ENCODE measurements around the gene KRT6A. TPM values are rescaled to one million over a fixed set of nuclear protein-coding genes. Genes with fewer than 3 reads are reported as not detected.
"Not testable (repeated sequence)": the region's sequence is repeated elsewhere in the genome, so short reads cannot be mapped to it uniquely, and the experiment has no call there.

KRT6A gene
- total and polyA plus RNA-seq, 2 donors (not counting 1 experiment from before 2014, with no cell fraction given): 41.1 TPM; not detected in 1

- H4K20me1 ChIP-seq (ENCODE audit: control insufficient read depth, extremely low read depth, insufficient read depth, low read length): no peaks in the 10 kb centered on the region
- H3K4me1 ChIP-seq (ENCODE audit: control insufficient read depth, extremely low read depth, insufficient read depth, low read length): no peaks in the 10 kb centered on the region
- no peak overlapping the region for H2AFZ ChIP-seq (ENCODE audit: low read length)
- no peak overlapping the region for H3K4me3 ChIP-seq (replicated peaks in 1 of 4; ENCODE audit: control extremely low read depth in 1 of 4, insufficient read depth in 1 of 4, low read depth in 3 of 4, low read length in 4 of 4)
- H3K79me2 ChIP-seq (ENCODE audit: control insufficient read depth, insufficient read depth, low read length): no peaks in the 10 kb centered on the region
- DNase-seq (ENCODE audit: low read depth in 2 of 2): peak; percentile 26 to 63
- H3K27me3 ChIP-seq (ENCODE audit: control insufficient read depth, insufficient read depth, low read length): no peaks in the 10 kb centered on the region
- no peaks in the 10 kb centered on the region for H3K36me3 ChIP-seq (ENCODE audit: control insufficient read depth, insufficient read depth, low read length)
- no peak overlapping the region for H3K4me2 ChIP-seq (ENCODE audit: extremely low read depth, insufficient read depth, low read length)
- no peak overlapping the region for H3K27ac ChIP-seq (ENCODE audit: insufficient read depth, low read length)
- TF ChIP-seq EZH2 (IDR thresholded peaks at IDR 0.05; ENCODE audit: low read length, missing control alignments) (no peak), CTCF (conservative IDR thresholded peaks at IDR 0.05 in 1 of 2, IDR thresholded peaks at IDR 0.05 in 1 of 2; ENCODE audit: low read depth in 1 of 2, low read length in 2 of 2) (no peak)
- H3K9ac ChIP-seq (ENCODE audit: insufficient read depth, low read length): no peak overlapping the region
- H3K9me3 ChIP-seq (ENCODE audit: control insufficient read depth, insufficient read depth, low read depth, low read length): no peaks in the 10 kb centered on the region
Observed at GRCh38 chr12:52494518-52494917, 1.5 kb upstream of the KRT6A start.

- no peaks in the 10 kb centered on the region for H3K36me3 ChIP-seq (ENCODE audit: control insufficient read depth, insufficient read depth, low read length)
- no peak overlapping the region for H3K27ac ChIP-seq (ENCODE audit: insufficient read depth, low read length)
- no peaks in the 10 kb centered on the region for H4K20me1 ChIP-seq (ENCODE audit: control insufficient read depth, extremely low read depth, insufficient read depth, low read length)
- H3K4me2 ChIP-seq (ENCODE audit: extremely low read depth, insufficient read depth, low read length): no peak overlapping the region
- H3K4me1 ChIP-seq (ENCODE audit: control insufficient read depth, extremely low read depth, insufficient read depth, low read length): no peaks in the 10 kb centered on the region
- no peak overlapping the region for H3K9ac ChIP-seq (ENCODE audit: insufficient read depth, low read length)
- H2AFZ ChIP-seq (ENCODE audit: low read length): no peak overlapping the region
- no peaks in the 10 kb centered on the region for H3K27me3 ChIP-seq (ENCODE audit: control insufficient read depth, insufficient read depth, low read length)
- DNase-seq (ENCODE audit: low read depth in 2 of 2): no peak
- no peaks in the 10 kb centered on the region for H3K79me2 ChIP-seq (ENCODE audit: control insufficient read depth, insufficient read depth, low read length)
- TF ChIP-seq CTCF (conservative IDR thresholded peaks at IDR 0.05 in 1 of 2, IDR thresholded peaks at IDR 0.05 in 1 of 2; ENCODE audit: low read depth in 1 of 2, low read length in 2 of 2) (no peak), EZH2 (IDR thresholded peaks at IDR 0.05; ENCODE audit: low read length, missing control alignments) (no peak)
- no peaks in the 10 kb centered on the region for H3K9me3 ChIP-seq (ENCODE audit: control insufficient read depth, insufficient read depth, low read depth, low read length)
- H3K4me3 ChIP-seq (replicated peaks in 1 of 4; ENCODE audit: control extremely low read depth in 1 of 4, insufficient read depth in 1 of 4, low read depth in 3 of 4, low read length in 4 of 4): no peak overlapping the region
Observed at GRCh38 chr12:52494100-52494499, 1.0 kb upstream of the KRT6A start.

- not testable (repeated sequence) for H3K9ac ChIP-seq (ENCODE audit: insufficient read depth, low read length); H2AFZ ChIP-seq (ENCODE audit: low read length); H3K36me3 ChIP-seq (ENCODE audit: control insufficient read depth, insufficient read depth, low read length); H3K27ac ChIP-seq (ENCODE audit: insufficient read depth, low read length); H3K9me3 ChIP-seq (ENCODE audit: control insufficient read depth, insufficient read depth, low read depth, low read length); DNase-seq (ENCODE audit: low read depth in 2 of 2); H3K79me2 ChIP-seq (ENCODE audit: control insufficient read depth, insufficient read depth, low read length); H4K20me1 ChIP-seq (ENCODE audit: control insufficient read depth, extremely low read depth, insufficient read depth, low read length); H3K27me3 ChIP-seq (ENCODE audit: control insufficient read depth, insufficient read depth, low read length); H3K4me3 ChIP-seq (replicated peaks in 1 of 4; ENCODE audit: control extremely low read depth in 1 of 4, insufficient read depth in 1 of 4, low read depth in 3 of 4, low read length in 4 of 4); H3K4me1 ChIP-seq (ENCODE audit: control insufficient read depth, extremely low read depth, insufficient read depth, low read length); H3K4me2 ChIP-seq (ENCODE audit: extremely low read depth, insufficient read depth, low read length)
Observed at GRCh38 chr12:52492405-52492804, 652 bp downstream of the KRT6A start.

DNA sequence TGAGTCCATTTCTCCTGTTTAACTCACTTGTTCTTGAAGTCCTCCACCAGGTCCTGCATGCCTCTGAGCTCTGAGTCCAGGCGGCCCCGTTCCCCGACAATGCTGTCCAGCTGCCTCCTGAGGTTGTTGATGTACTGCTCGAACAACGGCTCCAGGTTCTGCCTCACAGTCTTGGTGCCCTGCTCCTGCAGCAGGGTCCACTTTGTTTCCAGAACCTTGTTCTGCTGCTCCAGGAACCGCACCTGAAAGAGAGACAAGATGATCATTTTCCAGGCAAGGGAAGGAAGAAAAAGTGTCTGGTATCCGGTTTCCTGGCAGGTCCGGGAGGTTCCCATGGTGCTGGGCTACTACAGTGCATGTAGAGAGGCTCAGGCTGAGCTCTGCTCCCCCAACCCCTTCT lies 1.6 kb downstream of the KRT6A start:
- H3K4me3 ChIP-seq (replicated peaks in 1 of 4; ENCODE audit: control extremely low read depth in 1 of 4, insufficient read depth in 1 of 4, low read depth in 3 of 4, low read length in 4 of 4); H3K79me2 ChIP-seq (ENCODE audit: control insufficient read depth, insufficient read depth, low read length); H3K4me2 ChIP-seq (ENCODE audit: extremely low read depth, insufficient read depth, low read length); H3K9me3 ChIP-seq (ENCODE audit: control insufficient read depth, insufficient read depth, low read depth, low read length); DNase-seq (ENCODE audit: low read depth in 2 of 2); H3K4me1 ChIP-seq (ENCODE audit: control insufficient read depth, extremely low read depth, insufficient read depth, low read length); H3K27me3 ChIP-seq (ENCODE audit: control insufficient read depth, insufficient read depth, low read length); H3K9ac ChIP-seq (ENCODE audit: insufficient read depth, low read length); H3K27ac ChIP-seq (ENCODE audit: insufficient read depth, low read length); H3K36me3 ChIP-seq (ENCODE audit: control insufficient read depth, insufficient read depth, low read length); H2AFZ ChIP-seq (ENCODE audit: low read length); H4K20me1 ChIP-seq (ENCODE audit: control insufficient read depth, extremely low read depth, insufficient read depth, low read length): not testable (repeated sequence)
